ENCODE measurements around the gene FHOD3. TPM values are rescaled to one million over a fixed set of nuclear protein-coding genes. Genes with fewer than 3 reads are reported as not detected.

FHOD3 gene
- total and polyA plus RNA-seq, 2 experiments from 2014 or later: 2.7 to 8.7 TPM

- no peak for TF ChIP-seq CTCF (conservative IDR thresholded peaks at IDR 0.05; ENCODE audit: low read depth in 2 of 2)
- no peak for TF ChIP-seq REST (IDR thresholded peaks at IDR 0.05; ENCODE audit: unreplicated experiment)
- TF ChIP-seq CREB1 (CRISPR knock-in tag; IDR thresholded peaks at IDR 0.05; ENCODE audit: low read depth): no peak
- no peak for TF ChIP-seq ZNF114 (CRISPR knock-in tag; IDR thresholded peaks at IDR 0.05)
Measured at GRCh38 chr18:36613069-36613468, 315.6 kb downstream of the FHOD3 start (continued).

- Mint-ChIP-seq H3K4me1 (peaks cover 6% of the 10 kb centered on the region), H3K4me3 (no peak overlapping the region), H3K9me3 (no peaks in the 10 kb centered on the region), H3K27me3 (ENCODE audit: insufficient read depth, low read depth, poor library complexity) (no peaks in the 10 kb centered on the region), H3K27ac (no peak overlapping the region), H3K36me3 (ENCODE audit: low read depth) (no peaks in the 10 kb centered on the region)
- Histone ChIP-seq H3K4me1 (ENCODE audit: insufficient read depth) (no peaks in the 10 kb centered on the region), H3F3A (replicated peaks; ENCODE audit: low read depth) (no peaks in the 10 kb centered on the region), H3K27me3 (ENCODE audit: insufficient read depth) (no peaks in the 10 kb centered on the region), H2AFZ (no peak overlapping the region), H3K4me3 (no peak overlapping the region), H3K4me2 (no peak overlapping the region), H3K9me2 (ENCODE audit: insufficient read depth) (0 out of 2 replicates have a peak, but pooled peaks cover 6% of the 10 kb centered on the region), H4K20me1 (replicated peaks; ENCODE audit: insufficient read depth) (no peaks in the 10 kb centered on the region), H3K27ac (ENCODE audit: low read depth) (no peak overlapping the region), H3K79me2 (replicated peaks; ENCODE audit: insufficient read depth) (no peaks in the 10 kb centered on the region), H3K36me3 (ENCODE audit: insufficient read depth) (no peaks in the 10 kb centered on the region)
- ATAC-seq (no peak), DNase-seq (ENCODE audit: low spot score) (no peak)
- TF ChIP-seq ZNF114 (CRISPR knock-in tag; IDR thresholded peaks at IDR 0.05): no peak
- TF ChIP-seq CTCF (conservative IDR thresholded peaks at IDR 0.05; ENCODE audit: low read depth in 2 of 2): no peak
- TF ChIP-seq EZH2phosphoT487 (IDR thresholded peaks at IDR 0.05; ENCODE audit: unreplicated experiment): no peak
- TF ChIP-seq ZNF331 (CRISPR knock-in tag; IDR thresholded peaks at IDR 0.05; ENCODE audit: low read depth): no peak
- TF ChIP-seq JUNB (IDR thresholded peaks at IDR 0.05; ENCODE audit: unreplicated experiment): no peak
- TF ChIP-seq ETS1 (IDR thresholded peaks at IDR 0.05): no peak
- TF ChIP-seq REST (IDR thresholded peaks at IDR 0.05; ENCODE audit: unreplicated experiment): no peak
- TF ChIP-seq STAT1 (IDR thresholded peaks at IDR 0.05; ENCODE audit: unreplicated experiment): no peak
Measured at GRCh38 chr18:36613810-36614209, 316.3 kb downstream of the FHOD3 start.
